SK-N-SH (cell line): ENCODE measurements around the gene TBC1D5. TPM values are rescaled to one million over a fixed set of nuclear protein-coding genes. Genes with fewer than 3 reads are reported as not detected.
A peak's percentile ranks its signal among the peaks of the same experiment; 100 is the strongest.

Source experiments
- CTCF ChIA-PET: fragments of 300-600, 350-600 bp; formaldehyde crosslinking; extraction: SDS; loops from one replicate; lab custom pipeline; 2021; lab: Yijun Ruan, JAX
- POLR2A ChIA-PET: fragments of 350-600 bp; sonication (Branson Sonifier 250); formaldehyde crosslinking; extraction: SDS; loops from one replicate; lab custom pipeline; 2020; ENCODE audit warnings: antibody characterized with exemption, inconsistent platforms; lab: Yijun Ruan, JAX
- DNase-seq: peaks from one replicate; pipeline ENCODE4 v3.0.0; 2012
- H2AFZ ChIP-seq: fragments of 200-600 bp; sonication (generic); 2 replicates; pipeline ENCODE4 v1.8.1; 2016; ENCODE audit warnings: antibody characterized with exemption, mild to moderate bottlenecking, low read depth
- H3F3A ChIP-seq: fragments of 200-600 bp; sonication (generic); replicated peaks from 2 replicates; pipeline ENCODE3; 2016; ENCODE audit warnings: antibody characterized with exemption, mild to moderate bottlenecking; ENCODE audit not compliant: insufficient read depth
- H3K27ac ChIP-seq, 2 experiments: fragments of 200-500 bp in 1 of 2; fragments of 200-600 bp in 1 of 2; sonication (Bioruptor generic) in 1 of 2; sonication (generic), shearing (Covaris generic) in 1 of 2; 2 replicates each; pipeline versions ENCODE4 v1.5.1 to v1.6.1; 2014 to 2016; ENCODE audit warnings: low read depth in 2 of 2, inconsistent platforms in 1 of 2, low read length in 1 of 2, mild to moderate bottlenecking in 1 of 2, mixed read lengths in 1 of 2
- H3K27me3 ChIP-seq: fragments of 200-600 bp; sonication (generic), shearing (Covaris generic); 2 replicates; pipeline ENCODE4 v1.6.1; 2016; ENCODE audit warnings: mixed run types; ENCODE audit not compliant: insufficient read depth
- H3K36me3 ChIP-seq, 2 experiments: fragments of 200-500 bp in 1 of 2; fragments of 200-600 bp in 1 of 2; sonication (Bioruptor generic) in 1 of 2; sonication (generic) in 1 of 2; replicated peaks in 1 of 2; 2 replicates each; pipeline versions ENCODE3 to v1.5.1; 2014 to 2016; ENCODE audit warnings: low read length in 1 of 2, mild to moderate bottlenecking in 1 of 2; ENCODE audit not compliant: insufficient read depth in 2 of 2, control insufficient read depth in 1 of 2
- H3K4me1 ChIP-seq, 2 experiments: fragments of 200-500 bp in 1 of 2; fragments of 200-600 bp in 1 of 2; sonication (Bioruptor generic) in 1 of 2; sonication (generic), shearing (Covaris generic) in 1 of 2; 2 replicates each; pipeline versions ENCODE4 v1.5.1 to v1.6.1; 2014 to 2016; ENCODE audit warnings: low read depth in 1 of 2, low read length in 1 of 2, mixed run types in 1 of 2; ENCODE audit not compliant: insufficient read depth in 2 of 2, control insufficient read depth in 1 of 2
- H3K4me2 ChIP-seq: fragments of 200-600 bp; sonication (generic), shearing (Covaris generic); 2 replicates; pipeline ENCODE4 v1.6.1; 2017; ENCODE audit warnings: mixed run types
- H3K4me3 ChIP-seq, 2 experiments: fragments of 200-500 bp in 1 of 2; fragments of 200-600 bp in 1 of 2; sonication (Bioruptor generic) in 1 of 2; sonication (generic), shearing (Covaris generic) in 1 of 2; 2 replicates each; pipeline versions ENCODE4 v1.5.1 to v1.8.1; 2014 to 2016; ENCODE audit warnings: low read depth in 2 of 2, inconsistent platforms in 1 of 2, low read length in 1 of 2, mild to moderate bottlenecking in 1 of 2, mixed read lengths in 1 of 2, moderate library complexity in 1 of 2
- H3K79me2 ChIP-seq: fragments of 200-600 bp; sonication (generic); 2 replicates; pipeline ENCODE4 v1.8.1; 2017; ENCODE audit warnings: mild to moderate bottlenecking; ENCODE audit not compliant: insufficient read depth
- H3K9ac ChIP-seq: fragments of 200-600 bp; sonication (generic); 2 replicates; pipeline ENCODE4 v1.6.1; 2017; ENCODE audit warnings: mixed run types
- H3K9me2 ChIP-seq: fragments of 200-600 bp; sonication (generic); 2 replicates; pipeline ENCODE4 v1.6.1; 2017; ENCODE audit warnings: mixed run types
- H3K9me3 ChIP-seq: fragments of 200-600 bp; sonication (generic); 2 replicates; pipeline ENCODE4 v1.6.1; 2017; ENCODE audit warnings: mixed run types, mild to moderate bottlenecking, moderate library complexity
- H4K20me1 ChIP-seq: fragments of 200-600 bp; sonication (generic); 2 replicates; pipeline ENCODE4 v1.6.1; 2017; ENCODE audit warnings: mild to moderate bottlenecking, mixed run types; ENCODE audit not compliant: insufficient read depth
- EP300 ChIP-seq, 2 experiments: IDR thresholded peaks; 2 replicates each; pipeline versions ENCODE4 v1.4.0 to v1.6.1; 2012; ENCODE audit warnings: borderline replicate concordance in 1 of 2, low read depth in 1 of 2, low read length in 1 of 2
- FOSL2 ChIP-seq: IDR thresholded peaks from 2 replicates; pipeline ENCODE4 v1.4.0; 2012; ENCODE audit warnings: low read depth, mild to moderate bottlenecking, moderate library complexity, borderline replicate concordance
- IRF3 ChIP-seq: fragments of 150-350 bp; IDR thresholded peaks from 2 replicates; pipeline ENCODE4 v1.6.1; 2016; ENCODE audit warnings: mild to moderate bottlenecking, low read depth, low read length
- MEF2A ChIP-seq: IDR thresholded peaks from 2 replicates; pipeline ENCODE4 v1.4.0; 2012; ENCODE audit warnings: low read depth, borderline replicate concordance
- MXI1 ChIP-seq: IDR thresholded peaks from 2 replicates; pipeline ENCODE4 v1.6.1; 2012; ENCODE audit warnings: mild to moderate bottlenecking, low read depth, low read length, improper control_type of control experiment
- NFIC ChIP-seq: IDR thresholded peaks from 2 replicates; pipeline ENCODE4 v1.4.0; 2012; ENCODE audit warnings: borderline replicate concordance
- NRF1 ChIP-seq: IDR thresholded peaks from 2 replicates; pipeline ENCODE4 v1.6.1; 2012; ENCODE audit warnings: low read depth, mild to moderate bottlenecking, low read length
- POLR2AphosphoS5 ChIP-seq: IDR thresholded peaks from 2 replicates; pipeline ENCODE4 v1.6.1; 2012; ENCODE audit warnings: low read depth, low read length
- RCOR1 ChIP-seq: fragments of 150-350 bp; IDR thresholded peaks from 2 replicates; pipeline ENCODE4 v1.6.1; 2017; ENCODE audit warnings: antibody characterized with exemption, low read length
- REST ChIP-seq: IDR thresholded peaks from 2 replicates; pipeline ENCODE4 v1.6.1; 2012; ENCODE audit warnings: mild to moderate bottlenecking, low read depth, low read length, moderate library complexity
- RFX5 ChIP-seq: IDR thresholded peaks from 2 replicates; pipeline ENCODE4 v1.6.1; 2012; ENCODE audit warnings: mild to moderate bottlenecking, improper control_type of control experiment, low read length
- RXRA ChIP-seq: IDR thresholded peaks from 2 replicates; pipeline ENCODE4 v1.4.0; 2012; ENCODE audit warnings: low read depth, mild to moderate bottlenecking, borderline replicate concordance
- SIN3A ChIP-seq: IDR thresholded peaks from 2 replicates; pipeline ENCODE4 v1.6.1; 2012; ENCODE audit warnings: low read depth, mild to moderate bottlenecking, low read length, moderate library complexity, borderline replicate concordance
- SMC3 ChIP-seq: IDR thresholded peaks from 2 replicates; pipeline ENCODE4 v1.6.1; 2012; ENCODE audit warnings: low read depth, low read length, improper control_type of control experiment
- TAF1 ChIP-seq: IDR thresholded peaks from 2 replicates; pipeline ENCODE4 v1.6.1; 2012; ENCODE audit warnings: low read depth, mild to moderate bottlenecking, low read length, moderate library complexity, borderline replicate concordance
- TCF12 ChIP-seq: IDR thresholded peaks from 2 replicates; pipeline ENCODE4 v1.4.0; 2012
- TEAD4 ChIP-seq: IDR thresholded peaks from 2 replicates; pipeline ENCODE4 v1.4.0; 2012; ENCODE audit warnings: mild to moderate bottlenecking, borderline replicate concordance; ENCODE audit not compliant: insufficient read depth
- YY1 ChIP-seq: IDR thresholded peaks from 2 replicates; pipeline ENCODE4 v1.4.0; 2012; ENCODE audit warnings: low read depth, mild to moderate bottlenecking
- WGBS: methylation state at CpG from one replicate; pipeline ENCODE4 v1.1.6; 2017; ENCODE audit warnings: low lambda C conversion rate; 5-methylcytosine and 5-hydroxymethylcytosine counted together
- polyA plus RNA-seq, 3 experiments: library from polyadenylated mRNA; depleted of rRNA; stranded (reverse); fragments of >200 nt; gene quantifications; 2 replicates each; pipeline ENCODE4 v1.2.3, GENCODE V29; 2012
- TF ChIP-seq, protein P1 (sequence below): IDR thresholded peaks from 2 replicates; pipeline ENCODE4 v1.4.0; 2012; ENCODE audit warnings: low read depth

Gene TBC1D5
- polyA plus RNA-seq, 1 of the 3 experiments (the other 2 are of a cell fraction): 19.5 TPM

GRCh38 chr3:17137321-17137826 lies 605.1 kb downstream of the TBC1D5 start:
- H3K79me2 ChIP-seq: no peaks in the 10 kb centered on the region
- ChIA-PET POLR2A (no interaction called here), CTCF (no interaction called here)
- no peaks in the 10 kb centered on the region for H3K36me3 ChIP-seq
- no peak for DNase-seq
- H4K20me1 ChIP-seq: no peaks in the 10 kb centered on the region
- H3K27me3 ChIP-seq: no peaks in the 10 kb centered on the region
- H3K9me3 ChIP-seq: no peaks in the 10 kb centered on the region
- no peak overlapping the region for H3K9ac ChIP-seq
- H3K27ac ChIP-seq: no peak overlapping the region
- WGBS: 25% methylated on average over 4 of the region's 5 CpGs
- no peaks in the 10 kb centered on the region for H3K9me2 ChIP-seq
- no peaks in the 10 kb centered on the region for H3F3A ChIP-seq
- no peak overlapping the region for H2AFZ ChIP-seq
- H3K4me1 ChIP-seq: no peaks in the 10 kb centered on the region
- no peak overlapping the region for H3K4me3 ChIP-seq
- TF ChIP-seq MEF2A: no peak
- no peak for TF ChIP-seq EP300 (IDR thresholded peaks at IDR 0.05; ENCODE audit: borderline replicate concordance in 1 of 2, low read depth in 1 of 2, low read length in 1 of 2)
- TF ChIP-seq POLR2AphosphoS5: no peak
- TF ChIP-seq SMC3: no peak
- TF ChIP-seq, protein P1, sequence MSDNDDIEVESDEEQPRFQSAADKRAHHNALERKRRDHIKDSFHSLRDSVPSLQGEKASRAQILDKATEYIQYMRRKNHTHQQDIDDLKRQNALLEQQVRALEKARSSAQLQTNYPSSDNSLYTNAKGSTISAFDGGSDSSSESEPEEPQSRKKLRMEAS: no peak
- TF ChIP-seq RCOR1: no peak
- no peak for TF ChIP-seq RFX5
- no peak for TF ChIP-seq TAF1
- no peak for TF ChIP-seq MXI1
- no peak for TF ChIP-seq IRF3
- no peak for TF ChIP-seq TCF12
- no peak for TF ChIP-seq RXRA
- no peak for TF ChIP-seq FOSL2
- H3K4me2 ChIP-seq: no peak overlapping the region

GRCh38 chr3:17136136-17136721 lies 606.2 kb downstream of the TBC1D5 start:
- Histone ChIP-seq H3K79me2 (no peaks in the 10 kb centered on the region), H4K20me1 (no peaks in the 10 kb centered on the region), H3K4me2 (no peak overlapping the region), H3K4me3 (no peak overlapping the region), H3K36me3 (no peaks in the 10 kb centered on the region)
- CTCF ChIA-PET: no interaction called here
- TF ChIP-seq TEAD4 (no peak), REST (no peak), RXRA (no peak), NRF1 (no peak), YY1 (no peak), SIN3A (no peak), NFIC (no peak)
- TF ChIP-seq, all 33 proteins: peak for 0
- Histone ChIP-seq H3K27ac (no peak overlapping the region), H3K9me2 (no peaks in the 10 kb centered on the region), H3K4me1 (no peaks in the 10 kb centered on the region), H3K9ac (no peak overlapping the region), H3K9me3 (no peaks in the 10 kb centered on the region), H3K27me3 (no peaks in the 10 kb centered on the region), H2AFZ (no peak overlapping the region), H3F3A (no peaks in the 10 kb centered on the region)
- peak; percentile 38 for DNase-seq
- WGBS: 61% methylated on average over 9 of the region's 11 CpGs
- POLR2A ChIA-PET: no interaction called here
